ENCODE data around the gene SPG7.

The SPG7 gene

GRCh38 chr16:89602952-89603590 lies 94.9 kb downstream of the SPG7 start:
- no peak for DNase-seq

DNA sequence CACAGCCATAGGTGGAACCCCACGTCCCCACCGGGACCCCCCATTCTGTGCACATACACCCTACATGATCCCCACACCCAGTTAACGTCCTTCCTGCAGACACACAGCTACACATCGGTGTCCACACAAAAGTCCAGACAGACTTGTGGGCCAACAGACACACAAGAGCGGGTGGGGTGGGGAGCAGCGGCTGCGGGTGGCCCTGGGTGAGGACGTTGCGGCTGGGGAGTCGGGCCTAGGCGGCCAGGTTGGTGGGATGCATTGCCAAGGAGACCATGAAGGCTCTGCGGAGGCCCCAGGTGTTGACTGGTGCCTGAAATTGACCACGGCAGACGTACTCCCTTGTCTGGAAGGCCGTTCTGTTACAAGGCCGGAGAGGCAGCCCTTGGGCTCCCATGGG lies 96.6 kb downstream of the SPG7 start:
- DNase-seq, result no peak

DNA sequence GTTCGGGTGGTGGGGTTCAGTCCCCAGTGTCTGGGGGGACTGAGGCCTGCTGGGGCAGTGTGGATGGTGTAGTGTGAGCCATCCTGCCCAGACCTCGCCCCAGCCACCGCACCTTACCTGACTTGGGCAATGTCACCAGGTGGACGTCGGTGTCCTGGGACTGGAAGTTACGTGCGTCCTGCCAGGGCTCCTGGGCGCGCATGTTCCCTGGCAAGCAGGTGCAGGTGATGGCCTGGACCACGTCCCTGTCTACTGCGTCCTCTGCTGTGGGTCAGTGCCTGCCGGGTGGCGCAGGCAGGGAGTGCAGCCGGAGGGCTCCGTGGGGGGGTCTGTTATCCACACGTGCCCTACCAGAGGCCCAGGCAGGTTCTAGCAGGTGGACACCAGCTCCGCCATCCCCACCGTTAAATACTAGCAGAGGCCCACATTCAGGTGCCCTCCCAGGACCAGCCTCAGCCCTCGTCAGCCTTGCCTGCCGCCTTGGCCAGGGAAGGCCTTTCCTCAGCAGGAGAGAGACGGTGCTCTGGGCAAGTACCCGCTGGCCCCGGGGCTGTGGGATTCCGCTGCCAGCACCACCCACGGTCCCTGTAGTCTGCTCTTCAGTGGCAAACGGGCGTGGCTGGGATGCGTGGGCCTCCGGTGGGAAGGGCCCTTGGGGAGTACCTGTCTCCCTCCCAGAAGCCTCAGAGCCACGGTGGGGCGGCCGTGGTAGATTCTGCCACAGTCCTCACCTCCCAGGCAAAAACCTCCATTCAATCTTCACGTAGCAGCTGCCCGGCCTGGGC lies 97.2 kb downstream of the SPG7 start:
- DNase-seq, result no peak

DNA sequence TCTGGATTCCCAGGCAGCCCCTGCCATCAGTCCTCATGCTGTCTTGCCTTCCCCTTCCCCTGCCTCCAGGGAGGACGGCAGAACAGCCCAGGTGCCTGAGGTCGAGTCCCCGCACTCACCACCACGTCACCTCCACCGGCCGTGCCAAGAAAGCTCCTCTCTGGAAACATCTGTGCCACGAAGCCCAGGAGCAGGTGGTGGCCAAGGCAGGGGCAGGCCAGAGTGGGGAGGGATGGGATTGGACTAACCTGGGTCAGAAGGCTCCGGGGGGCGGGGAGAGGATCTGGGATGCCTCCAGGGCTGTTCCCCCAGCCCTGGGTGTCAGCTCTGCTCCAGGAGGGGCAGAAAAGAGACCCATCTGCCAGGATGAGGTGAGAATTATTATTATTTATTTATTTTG lies 97.8 kb downstream of the SPG7 start:
- DNase-seq, result no peak

All from CD4-positive, alpha-beta T cell treated with Interleukin-4 for 1 hour (primary cell).